SK-N-SH (cell line): Measurements from ENCODE around the gene MLLT3. TPM values are rescaled to one million over a fixed set of nuclear protein-coding genes. Genes with fewer than 3 reads are reported as not detected.

Source experiments
- CTCF ChIA-PET: fragments of 300-600, 350-600 bp; formaldehyde crosslinking; extraction: SDS; loops from one replicate; lab custom pipeline; 2021; lab: Yijun Ruan, JAX
- POLR2A ChIA-PET: fragments of 350-600 bp; sonication (Branson Sonifier 250); formaldehyde crosslinking; extraction: SDS; loops from one replicate; lab custom pipeline; 2020; ENCODE audit warnings: antibody characterized with exemption, inconsistent platforms; lab: Yijun Ruan, JAX
- DNase-seq: peaks from one replicate; pipeline ENCODE4 v3.0.0; 2012
- H2AFZ ChIP-seq: fragments of 200-600 bp; sonication (generic); 2 replicates; pipeline ENCODE4 v1.8.1; 2016; ENCODE audit warnings: antibody characterized with exemption, mild to moderate bottlenecking, low read depth
- H3F3A ChIP-seq: fragments of 200-600 bp; sonication (generic); replicated peaks from 2 replicates; pipeline ENCODE3; 2016; ENCODE audit warnings: antibody characterized with exemption, mild to moderate bottlenecking; ENCODE audit not compliant: insufficient read depth
- H3K27ac ChIP-seq, 2 experiments: fragments of 200-500 bp in 1 of 2; fragments of 200-600 bp in 1 of 2; sonication (Bioruptor generic) in 1 of 2; sonication (generic), shearing (Covaris generic) in 1 of 2; 2 replicates each; pipeline versions ENCODE4 v1.5.1 to v1.6.1; 2014 to 2016; ENCODE audit warnings: low read depth in 2 of 2, inconsistent platforms in 1 of 2, low read length in 1 of 2, mild to moderate bottlenecking in 1 of 2, mixed read lengths in 1 of 2
- H3K27me3 ChIP-seq: fragments of 200-600 bp; sonication (generic), shearing (Covaris generic); 2 replicates; pipeline ENCODE4 v1.6.1; 2016; ENCODE audit warnings: mixed run types; ENCODE audit not compliant: insufficient read depth
- H3K36me3 ChIP-seq, 2 experiments: fragments of 200-500 bp in 1 of 2; fragments of 200-600 bp in 1 of 2; sonication (Bioruptor generic) in 1 of 2; sonication (generic) in 1 of 2; replicated peaks in 1 of 2; 2 replicates each; pipeline versions ENCODE3 to v1.5.1; 2014 to 2016; ENCODE audit warnings: low read length in 1 of 2, mild to moderate bottlenecking in 1 of 2; ENCODE audit not compliant: insufficient read depth in 2 of 2, control insufficient read depth in 1 of 2
- H3K4me1 ChIP-seq, 2 experiments: fragments of 200-500 bp in 1 of 2; fragments of 200-600 bp in 1 of 2; sonication (Bioruptor generic) in 1 of 2; sonication (generic), shearing (Covaris generic) in 1 of 2; 2 replicates each; pipeline versions ENCODE4 v1.5.1 to v1.6.1; 2014 to 2016; ENCODE audit warnings: low read depth in 1 of 2, low read length in 1 of 2, mixed run types in 1 of 2; ENCODE audit not compliant: insufficient read depth in 2 of 2, control insufficient read depth in 1 of 2
- H3K4me2 ChIP-seq: fragments of 200-600 bp; sonication (generic), shearing (Covaris generic); 2 replicates; pipeline ENCODE4 v1.6.1; 2017; ENCODE audit warnings: mixed run types
- H3K4me3 ChIP-seq, 2 experiments: fragments of 200-500 bp in 1 of 2; fragments of 200-600 bp in 1 of 2; sonication (Bioruptor generic) in 1 of 2; sonication (generic), shearing (Covaris generic) in 1 of 2; 2 replicates each; pipeline versions ENCODE4 v1.5.1 to v1.8.1; 2014 to 2016; ENCODE audit warnings: low read depth in 2 of 2, inconsistent platforms in 1 of 2, low read length in 1 of 2, mild to moderate bottlenecking in 1 of 2, mixed read lengths in 1 of 2, moderate library complexity in 1 of 2
- H3K79me2 ChIP-seq: fragments of 200-600 bp; sonication (generic); 2 replicates; pipeline ENCODE4 v1.8.1; 2017; ENCODE audit warnings: mild to moderate bottlenecking; ENCODE audit not compliant: insufficient read depth
- H3K9ac ChIP-seq: fragments of 200-600 bp; sonication (generic); 2 replicates; pipeline ENCODE4 v1.6.1; 2017; ENCODE audit warnings: mixed run types
- H3K9me2 ChIP-seq: fragments of 200-600 bp; sonication (generic); 2 replicates; pipeline ENCODE4 v1.6.1; 2017; ENCODE audit warnings: mixed run types
- H3K9me3 ChIP-seq: fragments of 200-600 bp; sonication (generic); 2 replicates; pipeline ENCODE4 v1.6.1; 2017; ENCODE audit warnings: mixed run types, mild to moderate bottlenecking, moderate library complexity
- H4K20me1 ChIP-seq: fragments of 200-600 bp; sonication (generic); 2 replicates; pipeline ENCODE4 v1.6.1; 2017; ENCODE audit warnings: mild to moderate bottlenecking, mixed run types; ENCODE audit not compliant: insufficient read depth
- FOSL2 ChIP-seq: IDR thresholded peaks from 2 replicates; pipeline ENCODE4 v1.4.0; 2012; ENCODE audit warnings: low read depth, mild to moderate bottlenecking, moderate library complexity, borderline replicate concordance
- POLR2AphosphoS5 ChIP-seq: IDR thresholded peaks from 2 replicates; pipeline ENCODE4 v1.6.1; 2012; ENCODE audit warnings: low read depth, low read length
- RXRA ChIP-seq: IDR thresholded peaks from 2 replicates; pipeline ENCODE4 v1.4.0; 2012; ENCODE audit warnings: low read depth, mild to moderate bottlenecking, borderline replicate concordance
- YY1 ChIP-seq: IDR thresholded peaks from 2 replicates; pipeline ENCODE4 v1.4.0; 2012; ENCODE audit warnings: low read depth, mild to moderate bottlenecking
- WGBS: methylation state at CpG from one replicate; pipeline ENCODE4 v1.1.6; 2017; ENCODE audit warnings: low lambda C conversion rate; 5-methylcytosine and 5-hydroxymethylcytosine counted together
- polyA plus RNA-seq, 3 experiments: library from polyadenylated mRNA; depleted of rRNA; stranded (reverse); fragments of >200 nt; gene quantifications; 2 replicates each; pipeline ENCODE4 v1.2.3, GENCODE V29; 2012
- TF ChIP-seq, protein P1 (sequence below): IDR thresholded peaks from 2 replicates; pipeline ENCODE4 v1.4.0; 2012; ENCODE audit warnings: low read depth
- TF ChIP-seq, protein P2 (sequence below): IDR thresholded peaks from 2 replicates; pipeline ENCODE4; 2012
- TF ChIP-seq, protein P3 (sequence below): fragments of 200-600 bp; sonication (generic); IDR thresholded peaks from 2 replicates; pipeline ENCODE4 v1.6.1; 2017; ENCODE audit warnings: antibody characterized with exemption, mild to moderate bottlenecking, moderate library complexity

MLLT3 gene
- polyA plus RNA-seq, 1 of the 3 experiments (the other 2 are of a cell fraction), result 3.9 TPM

DNA sequence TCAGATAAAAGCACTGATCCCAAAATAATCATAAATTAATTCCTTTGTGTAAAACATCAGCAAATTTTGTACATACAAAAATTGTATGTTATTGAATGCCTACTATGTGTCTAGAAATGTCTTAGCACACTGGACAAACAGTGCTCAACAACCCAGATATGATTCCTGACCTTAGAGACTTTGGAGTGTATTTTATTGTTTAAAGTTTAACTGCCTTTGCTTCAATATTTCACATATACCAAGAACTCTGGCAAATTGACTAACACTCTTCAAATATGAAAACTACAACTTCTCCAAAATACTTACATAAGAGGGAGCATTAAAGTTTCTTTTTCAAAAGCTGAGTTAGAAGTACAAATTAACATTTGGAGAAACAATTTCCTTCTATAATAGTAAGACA, 231.9 kb downstream of the MLLT3 start:
- Histone ChIP-seq H3K4me2 (no peak overlapping the region), H3F3A (no peaks in the 10 kb centered on the region), H2AFZ (no peak overlapping the region), H3K27me3 (no peaks in the 10 kb centered on the region), H3K79me2 (no peaks in the 10 kb centered on the region), H3K27ac (no peak overlapping the region), H3K4me1 (peaks cover 0 to 4% of the 10 kb centered on the region in 2 experiments; a peak in 2 of 4 replicates), H3K9me3 (no peaks in the 10 kb centered on the region), H3K9ac (no peak overlapping the region), H3K9me2 (no peaks in the 10 kb centered on the region), H3K36me3 (no peaks in the 10 kb centered on the region), H4K20me1 (no peaks in the 10 kb centered on the region), H3K4me3 (no peak overlapping the region)
- no peak for DNase-seq
- TF ChIP-seq, protein P1, sequence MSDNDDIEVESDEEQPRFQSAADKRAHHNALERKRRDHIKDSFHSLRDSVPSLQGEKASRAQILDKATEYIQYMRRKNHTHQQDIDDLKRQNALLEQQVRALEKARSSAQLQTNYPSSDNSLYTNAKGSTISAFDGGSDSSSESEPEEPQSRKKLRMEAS, result no peak
- TF ChIP-seq, protein P2, sequence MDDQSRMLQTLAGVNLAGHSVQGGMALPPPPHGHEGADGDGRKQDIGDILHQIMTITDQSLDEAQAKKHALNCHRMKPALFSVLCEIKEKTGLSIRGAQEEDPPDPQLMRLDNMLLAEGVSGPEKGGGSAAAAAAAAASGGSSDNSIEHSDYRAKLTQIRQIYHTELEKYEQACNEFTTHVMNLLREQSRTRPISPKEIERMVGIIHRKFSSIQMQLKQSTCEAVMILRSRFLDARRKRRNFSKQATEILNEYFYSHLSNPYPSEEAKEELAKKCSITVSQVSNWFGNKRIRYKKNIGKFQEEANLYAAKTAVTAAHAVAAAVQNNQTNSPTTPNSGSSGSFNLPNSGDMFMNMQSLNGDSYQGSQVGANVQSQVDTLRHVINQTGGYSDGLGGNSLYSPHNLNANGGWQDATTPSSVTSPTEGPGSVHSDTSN, result no peak
- TF ChIP-seq POLR2AphosphoS5 (no peak), YY1 (no peak), RXRA (no peak), FOSL2 (no peak)
- POLR2A ChIA-PET, result no interaction called here
- CTCF ChIA-PET, result no interaction called here

DNA sequence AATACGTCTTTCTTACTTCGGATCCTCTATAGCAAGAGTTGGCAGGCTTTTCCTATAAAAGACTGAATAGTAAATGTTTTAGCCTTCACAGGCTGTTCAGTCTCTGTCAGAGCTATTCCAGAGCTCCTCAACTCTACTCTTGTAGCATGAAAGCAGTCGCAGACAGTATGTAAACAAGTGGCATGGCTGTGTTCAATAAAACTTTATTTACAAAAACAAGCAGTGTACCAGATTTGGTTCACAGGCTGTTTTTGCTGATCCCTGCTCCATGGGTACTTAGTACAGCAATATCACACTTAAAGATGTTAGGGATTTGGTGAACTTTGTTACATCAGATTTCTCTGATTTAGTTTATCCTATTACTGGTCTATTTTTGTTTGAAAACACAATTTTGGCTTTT, 235.2 kb downstream of the MLLT3 start:
- TF ChIP-seq, protein P2, result no peak
- TF ChIP-seq, protein P3, sequence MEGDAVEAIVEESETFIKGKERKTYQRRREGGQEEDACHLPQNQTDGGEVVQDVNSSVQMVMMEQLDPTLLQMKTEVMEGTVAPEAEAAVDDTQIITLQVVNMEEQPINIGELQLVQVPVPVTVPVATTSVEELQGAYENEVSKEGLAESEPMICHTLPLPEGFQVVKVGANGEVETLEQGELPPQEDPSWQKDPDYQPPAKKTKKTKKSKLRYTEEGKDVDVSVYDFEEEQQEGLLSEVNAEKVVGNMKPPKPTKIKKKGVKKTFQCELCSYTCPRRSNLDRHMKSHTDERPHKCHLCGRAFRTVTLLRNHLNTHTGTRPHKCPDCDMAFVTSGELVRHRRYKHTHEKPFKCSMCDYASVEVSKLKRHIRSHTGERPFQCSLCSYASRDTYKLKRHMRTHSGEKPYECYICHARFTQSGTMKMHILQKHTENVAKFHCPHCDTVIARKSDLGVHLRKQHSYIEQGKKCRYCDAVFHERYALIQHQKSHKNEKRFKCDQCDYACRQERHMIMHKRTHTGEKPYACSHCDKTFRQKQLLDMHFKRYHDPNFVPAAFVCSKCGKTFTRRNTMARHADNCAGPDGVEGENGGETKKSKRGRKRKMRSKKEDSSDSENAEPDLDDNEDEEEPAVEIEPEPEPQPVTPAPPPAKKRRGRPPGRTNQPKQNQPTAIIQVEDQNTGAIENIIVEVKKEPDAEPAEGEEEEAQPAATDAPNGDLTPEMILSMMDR, result no peak
- TF ChIP-seq, all 33 proteins: peak for 0
- Histone ChIP-seq H4K20me1 (no peaks in the 10 kb centered on the region), H3K27ac (no peak overlapping the region), H3K79me2 (no peaks in the 10 kb centered on the region), H3K4me1 (no peaks in the 10 kb centered on the region; a peak in 1 of 4 replicates), H3K36me3 (no peaks in the 10 kb centered on the region), H3K9me3 (no peaks in the 10 kb centered on the region), H3F3A (no peaks in the 10 kb centered on the region), H2AFZ (no peak overlapping the region), H3K9me2 (no peaks in the 10 kb centered on the region), H3K4me2 (no peak overlapping the region), H3K27me3 (no peaks in the 10 kb centered on the region), H3K4me3 (no peak overlapping the region), H3K9ac (no peak overlapping the region)
- DNase-seq, result no peak
- WGBS, result 91% methylated on average over 3 of the region's 3 CpGs
- ChIA-PET POLR2A (no interaction called here), CTCF (interaction anchor here (1.6 kb wide), 1 partner anchor 13 kb away, joined by 3 read pairs; no protein-coding TSS in a partner anchor)
